Measurements from ENCODE around the gene YTHDC1.
A peak's percentile ranks its signal among the peaks of the same experiment; 100 is the strongest.
"Not testable (repeated sequence)": the region's sequence is repeated elsewhere in the genome, so short reads cannot be mapped to it uniquely, and the experiment has no call there.

YTHDC1 gene

GRCh38 chr4:68288393-68288740 is 61.5 kb downstream of the YTHDC1 start:
- H3K36me3 ChIP-seq (ENCODE audit: control insufficient read depth, insufficient read depth, low read length): no peaks in the 10 kb centered on the region
- no CpG with 5 or more reads among the region's 2 CpGs for WGBS (ENCODE audit: extremely low coverage, insufficient coverage, low lambda C conversion rate)
- H3K4me1 ChIP-seq (ENCODE audit: control insufficient read depth, low read depth, low read length): peaks cover 6% of the 10 kb centered on the region
- H2AK5ac ChIP-seq (ENCODE audit: low read length): no peak overlapping the region
- H2BK5ac ChIP-seq (ENCODE audit: low read length): no peak overlapping the region
- no peak overlapping the region for H4K8ac ChIP-seq (ENCODE audit: low read depth, low read length)
- H4K5ac ChIP-seq (ENCODE audit: low read length): no peak overlapping the region
- peak; percentile 46 for DNase-seq
- H3K79me1 ChIP-seq (ENCODE audit: low read length): no peaks in the 10 kb centered on the region
- no peak overlapping the region for H2BK15ac ChIP-seq (replicated peaks; ENCODE audit: low read depth)
- no peak overlapping the region for H3K18ac ChIP-seq (ENCODE audit: low read length)
- H2BK120ac ChIP-seq (ENCODE audit: low read depth, low read length): no peak overlapping the region
- no peak overlapping the region for H3K23ac ChIP-seq (ENCODE audit: low read length)
- H3K4ac ChIP-seq (ENCODE audit: low read depth, low read length): no peak overlapping the region
- H3K56ac ChIP-seq (ENCODE audit: low read length): no peak overlapping the region
- no peak overlapping the region for H3K4me2 ChIP-seq (ENCODE audit: low read length)
- no peak overlapping the region for H3K9ac ChIP-seq (ENCODE audit: low read length)
- no peak overlapping the region for H3K27ac ChIP-seq (ENCODE audit: low read depth, low read length)
- H3K27me3 ChIP-seq (ENCODE audit: insufficient read depth, low read length, poor library complexity): no peaks in the 10 kb centered on the region
- H3K79me2 ChIP-seq (ENCODE audit: control insufficient read depth, insufficient read depth, low read length): no peaks in the 10 kb centered on the region
- H3K4me3 ChIP-seq (ENCODE audit: low read length): no peak overlapping the region

- H3K27me3 ChIP-seq (ENCODE audit: insufficient read depth, low read length, poor library complexity): no peaks in the 10 kb centered on the region
- H3K36me3 ChIP-seq (ENCODE audit: control insufficient read depth, insufficient read depth, low read length): no peaks in the 10 kb centered on the region
- no peak overlapping the region for H4K8ac ChIP-seq (ENCODE audit: low read depth, low read length)
- peak overlapping the region; percentile 61 for H2BK15ac ChIP-seq (replicated peaks; ENCODE audit: low read depth)
- H3K79me2 ChIP-seq (ENCODE audit: control insufficient read depth, insufficient read depth, low read length): no peaks in the 10 kb centered on the region
- H3K27ac ChIP-seq (ENCODE audit: low read depth, low read length): no peak overlapping the region
- no peak overlapping the region for H2BK5ac ChIP-seq (ENCODE audit: low read length)
- no peak overlapping the region for H4K5ac ChIP-seq (ENCODE audit: low read length)
- H3K18ac ChIP-seq (ENCODE audit: low read length): peak overlapping the region; percentile 86
- no peak overlapping the region for H3K23ac ChIP-seq (ENCODE audit: low read length)
- H3K4me1 ChIP-seq (ENCODE audit: control insufficient read depth, low read depth, low read length): peaks cover 6% of the 10 kb centered on the region
- H3K79me1 ChIP-seq (ENCODE audit: low read length): no peaks in the 10 kb centered on the region
- DNase-seq: no peak
- H2BK120ac ChIP-seq (ENCODE audit: low read depth, low read length): no peak overlapping the region
- H3K4ac ChIP-seq (ENCODE audit: low read depth, low read length): no peak overlapping the region
- H2AK5ac ChIP-seq (ENCODE audit: low read length): no peak overlapping the region
- H3K9ac ChIP-seq (ENCODE audit: low read length): no peak overlapping the region
- H3K56ac ChIP-seq (ENCODE audit: low read length): no peak overlapping the region
- no peak overlapping the region for H3K4me2 ChIP-seq (ENCODE audit: low read length)
- no CpG with 5 or more reads among the region's 3 CpGs for WGBS (ENCODE audit: extremely low coverage, insufficient coverage, low lambda C conversion rate)
- no peak overlapping the region for H3K4me3 ChIP-seq (ENCODE audit: low read length)
Observed at GRCh38 chr4:68287704-68288392, 62.0 kb downstream of the YTHDC1 start.

GRCh38 chr4:68283714-68284113 is 66.2 kb downstream of the YTHDC1 start:
- no peak overlapping the region for H2BK5ac ChIP-seq (ENCODE audit: low read length)
- no peak overlapping the region for H3K23ac ChIP-seq (ENCODE audit: low read length)
- H4K5ac ChIP-seq (ENCODE audit: low read length): no peak overlapping the region
- peaks cover 6% of the 10 kb centered on the region for H3K4me1 ChIP-seq (ENCODE audit: control insufficient read depth, low read depth, low read length)
- H3K4me2 ChIP-seq (ENCODE audit: low read length): no peak overlapping the region
- H2AK5ac ChIP-seq (ENCODE audit: low read length): no peak overlapping the region
- no peak overlapping the region for H2BK15ac ChIP-seq (replicated peaks; ENCODE audit: low read depth)
- H3K18ac ChIP-seq (ENCODE audit: low read length): no peak overlapping the region
- H3K4me3 ChIP-seq (ENCODE audit: low read length): no peak overlapping the region
- H3K4ac ChIP-seq (ENCODE audit: low read depth, low read length): no peak overlapping the region
- no peak overlapping the region for H3K56ac ChIP-seq (ENCODE audit: low read length)
- no peaks in the 10 kb centered on the region for H3K36me3 ChIP-seq (ENCODE audit: control insufficient read depth, insufficient read depth, low read length)
- no peak overlapping the region for H2BK120ac ChIP-seq (ENCODE audit: low read depth, low read length)
- H3K27me3 ChIP-seq (ENCODE audit: insufficient read depth, low read length, poor library complexity): no peaks in the 10 kb centered on the region
- no peaks in the 10 kb centered on the region for H3K79me1 ChIP-seq (ENCODE audit: low read length)
- H4K8ac ChIP-seq (ENCODE audit: low read depth, low read length): no peak overlapping the region
- H3K9ac ChIP-seq (ENCODE audit: low read length): no peak overlapping the region
- no CpG with 5 or more reads among the region's 3 CpGs for WGBS (ENCODE audit: extremely low coverage, insufficient coverage, low lambda C conversion rate)
- peak; percentile 78 for DNase-seq
- H3K79me2 ChIP-seq (ENCODE audit: control insufficient read depth, insufficient read depth, low read length): no peaks in the 10 kb centered on the region
- H3K27ac ChIP-seq (ENCODE audit: low read depth, low read length): no peak overlapping the region

- Histone ChIP-seq H4K8ac (ENCODE audit: low read depth, low read length) (no peak overlapping the region), H3K27ac (ENCODE audit: low read depth, low read length) (peak overlapping the region; percentile 64), H3K56ac (ENCODE audit: low read length) (peak overlapping the region; percentile 35), H2AK5ac (ENCODE audit: low read length) (no peak overlapping the region), H3K79me1 (ENCODE audit: low read length) (no peaks in the 10 kb centered on the region), H3K4me3 (ENCODE audit: low read length) (no peak overlapping the region), H2BK120ac (ENCODE audit: low read depth, low read length) (peak overlapping the region; percentile 78), H3K4ac (ENCODE audit: low read depth, low read length) (peak overlapping the region; percentile 71), H3K27me3 (ENCODE audit: insufficient read depth, low read length, poor library complexity) (no peaks in the 10 kb centered on the region), H3K9ac (ENCODE audit: low read length) (no peak overlapping the region), H3K18ac (ENCODE audit: low read length) (peak overlapping the region; percentile 51), H3K4me1 (ENCODE audit: control insufficient read depth, low read depth, low read length) (peaks cover 3% of the 10 kb centered on the region), H3K79me2 (ENCODE audit: control insufficient read depth, insufficient read depth, low read length) (no peaks in the 10 kb centered on the region), H4K5ac (ENCODE audit: low read length) (no peak overlapping the region), H2BK15ac (replicated peaks; ENCODE audit: low read depth) (no peak overlapping the region), H3K4me2 (ENCODE audit: low read length) (no peak overlapping the region), H3K23ac (ENCODE audit: low read length) (no peak overlapping the region), H2BK5ac (ENCODE audit: low read length) (peak overlapping the region; percentile 82), H3K36me3 (ENCODE audit: control insufficient read depth, insufficient read depth, low read length) (no peaks in the 10 kb centered on the region)
- WGBS (ENCODE audit: extremely low coverage, insufficient coverage, low lambda C conversion rate): no CpG with 5 or more reads among the region's 2 CpGs
- DNase-seq: no peak
Observed at GRCh38 chr4:68283095-68283494, 66.8 kb downstream of the YTHDC1 start.

- peak overlapping the region; percentile 87 for H3K27ac ChIP-seq (ENCODE audit: low read depth, low read length)
- WGBS (ENCODE audit: extremely low coverage, insufficient coverage, low lambda C conversion rate): no CpG with 5 or more reads among the region's 10 CpGs
Observed at GRCh38 chr4:68281796-68282740, 67.8 kb downstream of the YTHDC1 start.

More at GRCh38 chr4:68281796-68282740, 67.8 kb downstream of the YTHDC1 start:
- Histone ChIP-seq H2BK15ac (replicated peaks; ENCODE audit: low read depth) (peak overlapping the region; percentile 38), H2AK5ac (ENCODE audit: low read length) (peak overlapping the region; percentile 79), H3K18ac (ENCODE audit: low read length) (peak overlapping the region; percentile 2), H3K56ac (ENCODE audit: low read length) (peak overlapping the region; percentile 58), H2BK5ac (ENCODE audit: low read length) (peak overlapping the region; percentile 74)
- not testable (repeated sequence) for H3K4me2 ChIP-seq (ENCODE audit: low read length); H3K79me1 ChIP-seq (ENCODE audit: low read length); H3K36me3 ChIP-seq (ENCODE audit: control insufficient read depth, insufficient read depth, low read length); H3K79me2 ChIP-seq (ENCODE audit: control insufficient read depth, insufficient read depth, low read length); H3K4ac ChIP-seq (ENCODE audit: low read depth, low read length); H3K9ac ChIP-seq (ENCODE audit: low read length); H3K4me3 ChIP-seq (ENCODE audit: low read length); H3K23ac ChIP-seq (ENCODE audit: low read length); H4K5ac ChIP-seq (ENCODE audit: low read length); H3K27me3 ChIP-seq (ENCODE audit: insufficient read depth, low read length, poor library complexity); H4K8ac ChIP-seq (ENCODE audit: low read depth, low read length); H2BK120ac ChIP-seq (ENCODE audit: low read depth, low read length); H3K4me1 ChIP-seq (ENCODE audit: control insufficient read depth, low read depth, low read length)
- peak; percentile 69 for DNase-seq

All from mesendoderm (in vitro differentiated cells).